ENCODE measurements around the gene SLC22A23.

The SLC22A23 gene

DNA sequence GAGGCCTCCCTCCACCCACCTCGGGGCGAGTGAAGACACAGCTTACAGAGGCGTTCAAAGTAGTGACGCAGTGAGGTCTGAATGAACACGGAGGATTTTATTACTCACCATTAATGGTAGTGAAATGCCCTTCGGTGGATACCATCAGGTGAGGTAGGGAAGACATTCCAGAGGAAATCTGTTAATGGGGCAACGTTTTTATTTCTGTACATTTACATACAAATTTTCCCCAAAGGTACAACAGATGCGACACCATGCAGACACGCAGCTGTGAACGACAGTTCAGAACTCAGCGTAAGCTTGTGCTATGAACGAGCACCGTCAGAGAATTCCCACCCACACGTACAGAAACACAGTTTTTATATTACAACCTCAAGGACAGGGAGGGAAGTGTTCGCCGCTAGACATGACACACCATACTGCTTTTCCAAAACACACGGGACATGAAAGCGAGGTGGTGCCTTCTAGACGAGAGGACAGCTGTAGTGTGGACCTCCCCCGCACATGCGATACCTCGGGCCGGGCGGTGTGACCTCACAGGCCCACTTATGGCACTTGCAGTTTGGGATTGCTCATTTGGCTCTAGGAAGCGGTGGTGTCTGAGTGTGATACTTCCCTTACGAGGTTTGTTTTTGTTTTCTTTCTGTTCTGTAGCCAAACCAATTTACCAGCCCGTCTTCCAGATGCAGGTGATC lies 187.4 kb downstream of the SLC22A23 start:
- DNase-seq (ENCODE audit: low spot score): no peak

DNA sequence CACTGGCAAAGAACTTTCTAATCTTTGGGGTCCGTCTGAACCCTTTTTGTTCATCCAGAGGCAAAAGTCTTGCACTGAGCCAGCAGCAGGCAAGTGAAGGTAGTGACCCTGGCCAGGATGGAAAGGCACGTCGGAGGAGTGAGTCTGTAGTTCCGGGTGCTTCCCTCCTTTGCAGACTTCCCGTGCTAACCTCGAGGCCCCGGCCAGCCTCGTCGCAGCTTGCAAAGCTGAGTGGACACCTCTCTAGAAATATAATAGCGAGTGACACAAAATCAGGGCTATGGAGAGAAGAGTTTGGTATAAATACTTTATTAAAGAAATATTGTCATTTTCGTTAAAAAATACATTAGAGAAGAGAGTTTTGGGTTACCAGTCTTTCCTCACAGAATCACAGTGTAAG lies 188.2 kb downstream of the SLC22A23 start:
- no peak for DNase-seq (ENCODE audit: low spot score)

GRCh38 chr6:3267162-3267561 lies 189.7 kb downstream of the SLC22A23 start:
- no peak for DNase-seq (ENCODE audit: low spot score)

DNA sequence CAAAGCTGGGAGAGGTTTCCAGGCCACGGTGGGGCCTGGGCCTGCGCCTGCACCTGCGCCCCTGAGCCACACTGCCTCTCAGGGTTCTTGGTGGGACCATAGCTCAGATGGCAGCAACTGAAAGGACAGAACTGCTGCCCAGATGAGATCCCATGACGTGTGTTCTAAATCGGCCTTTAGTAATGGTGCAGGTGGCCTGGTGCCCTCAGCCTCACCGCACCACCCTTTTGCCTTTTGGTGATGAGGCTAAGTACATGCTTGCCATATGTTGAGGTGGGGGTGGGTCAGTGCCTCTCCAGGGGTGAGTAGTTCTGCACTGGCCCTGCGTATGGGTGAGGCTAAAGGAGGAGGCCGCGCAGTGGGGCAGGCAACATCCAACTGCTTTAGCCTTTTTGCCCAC lies 190.7 kb downstream of the SLC22A23 start:
- DNase-seq (ENCODE audit: low spot score): no peak

- no peak for DNase-seq (ENCODE audit: low spot score)
Observed at GRCh38 chr6:3265671-3266070, 191.2 kb downstream of the SLC22A23 start.

- DNase-seq (ENCODE audit: low spot score): no peak
Observed at GRCh38 chr6:3264356-3264755, 192.5 kb downstream of the SLC22A23 start.

- no peak for DNase-seq (ENCODE audit: low spot score)
Observed at GRCh38 chr6:3263096-3263495, 193.8 kb downstream of the SLC22A23 start.

DNA sequence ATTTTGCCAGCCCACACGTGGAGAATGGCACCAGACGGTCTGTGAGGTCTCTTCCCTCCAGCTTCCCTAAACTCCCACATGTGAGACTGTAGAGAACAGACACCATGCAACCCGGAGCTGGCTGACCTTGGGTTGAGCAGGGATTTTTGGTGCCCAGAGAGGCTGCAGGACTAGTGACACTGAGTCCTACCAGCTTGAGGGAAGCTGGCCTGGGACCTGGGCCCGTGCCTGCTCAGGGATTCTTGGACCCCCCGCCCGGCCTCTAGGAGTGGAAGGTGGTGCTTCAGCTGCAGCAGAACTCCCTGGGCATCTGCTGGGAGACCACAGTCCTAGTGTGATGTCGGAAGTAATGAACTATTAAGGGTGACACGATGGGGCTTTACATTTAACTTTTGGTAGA lies 194.9 kb downstream of the SLC22A23 start:
- no peak for DNase-seq (ENCODE audit: low spot score)

- DNase-seq (ENCODE audit: low spot score): no peak
Observed at GRCh38 chr6:3261518-3261820, 195.4 kb downstream of the SLC22A23 start.

GRCh38 chr6:3260772-3261517 lies 195.9 kb downstream of the SLC22A23 start:
- no peak for DNase-seq (ENCODE audit: low spot score)

DNA sequence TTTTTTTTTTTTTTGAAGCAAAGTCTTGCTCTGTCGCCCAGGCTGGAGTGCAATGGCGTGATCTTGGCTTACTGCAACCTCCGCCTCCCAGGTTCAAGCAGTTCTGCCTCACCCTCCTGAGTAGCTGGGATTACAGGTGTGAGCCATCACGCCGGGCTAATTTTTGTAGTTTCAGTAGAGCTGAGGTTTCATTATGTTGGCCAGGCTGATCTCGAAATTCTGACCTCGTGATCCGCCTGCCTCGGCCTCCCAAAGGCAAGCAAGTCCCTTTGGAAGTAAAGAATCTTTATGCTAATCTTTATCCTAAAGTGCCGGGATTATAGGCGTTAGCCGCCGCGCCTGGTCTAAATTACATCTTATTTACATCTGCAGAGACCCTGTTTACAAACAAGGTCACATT lies 196.6 kb downstream of the SLC22A23 start:
- no peak for DNase-seq (ENCODE audit: low spot score)

DNA sequence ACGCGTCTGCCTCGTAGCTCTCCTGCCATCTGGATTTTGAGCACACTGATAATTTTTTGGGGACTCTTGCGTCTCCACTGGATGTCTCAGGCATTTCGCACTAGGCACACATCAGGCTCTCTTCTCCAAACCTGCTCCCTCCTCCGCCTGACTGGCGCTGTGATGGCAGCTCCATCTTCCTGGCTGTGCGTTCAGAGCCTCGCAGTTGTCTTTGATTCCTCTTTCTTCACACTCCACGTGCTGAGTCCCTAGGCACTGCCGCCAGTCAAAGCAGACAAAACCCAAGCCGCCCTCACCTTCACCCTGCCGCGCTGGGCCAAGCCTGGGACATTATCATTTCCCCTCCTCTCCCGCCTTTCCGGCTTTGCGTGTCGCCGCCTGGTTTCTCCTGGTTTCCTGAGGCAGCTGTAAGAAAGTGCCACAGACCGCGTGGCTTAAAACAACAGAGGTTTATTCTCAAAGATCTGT lies 197.3 kb downstream of the SLC22A23 start:
- DNase-seq (ENCODE audit: low spot score): peak; percentile 48

DNA sequence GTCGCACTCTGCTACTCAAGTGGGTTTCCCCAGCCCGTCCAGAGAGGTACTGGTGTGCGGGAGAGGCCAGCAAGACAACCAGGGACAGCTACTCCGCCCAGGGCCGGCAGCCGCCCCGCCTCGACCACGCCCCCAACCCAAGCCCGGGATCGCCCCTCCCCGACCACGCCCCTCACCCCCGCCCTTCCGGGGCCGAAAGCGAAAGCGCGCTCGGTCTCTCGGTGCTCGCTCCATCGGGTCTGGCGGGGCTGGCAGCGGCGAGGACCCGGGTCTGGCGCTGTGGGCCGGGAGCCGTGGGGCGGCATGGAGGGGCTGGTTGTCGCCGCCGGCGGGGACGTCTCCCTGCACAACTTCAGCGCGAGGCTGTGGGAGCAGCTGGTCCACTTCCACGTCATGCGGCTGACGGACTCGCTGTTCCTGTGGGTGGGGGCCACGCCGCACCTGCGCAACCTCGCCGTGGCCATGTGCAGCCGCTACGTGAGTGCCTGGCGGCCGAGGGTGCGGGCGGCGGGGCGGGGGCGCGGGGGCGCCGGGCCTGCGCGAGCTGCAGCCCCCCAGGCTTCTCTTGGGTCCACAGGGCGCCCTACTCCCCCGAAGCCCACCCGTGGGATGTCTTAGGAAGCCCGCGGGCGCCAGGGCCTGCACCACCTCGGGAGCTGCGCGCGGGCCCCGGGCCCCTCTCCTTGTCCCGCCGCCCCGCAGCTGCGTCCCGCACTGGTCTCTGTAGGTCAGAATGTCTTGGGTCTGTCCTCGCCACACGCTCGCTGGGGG lies 197.9 kb downstream of the SLC22A23 start, which contains the start of gene PSMG4:
Gene PSMG4 (plus strand): TSS at position 228 of the 771 bp plus-strand sequence. CDS start 76 bp downstream, at position 304.
- DNase-seq (ENCODE audit: low spot score): peak; percentile 85

- DNase-seq (ENCODE audit: low spot score): no peak
Observed at GRCh38 chr6:3258201-3258600, 198.6 kb downstream of the SLC22A23 start.

DNA sequence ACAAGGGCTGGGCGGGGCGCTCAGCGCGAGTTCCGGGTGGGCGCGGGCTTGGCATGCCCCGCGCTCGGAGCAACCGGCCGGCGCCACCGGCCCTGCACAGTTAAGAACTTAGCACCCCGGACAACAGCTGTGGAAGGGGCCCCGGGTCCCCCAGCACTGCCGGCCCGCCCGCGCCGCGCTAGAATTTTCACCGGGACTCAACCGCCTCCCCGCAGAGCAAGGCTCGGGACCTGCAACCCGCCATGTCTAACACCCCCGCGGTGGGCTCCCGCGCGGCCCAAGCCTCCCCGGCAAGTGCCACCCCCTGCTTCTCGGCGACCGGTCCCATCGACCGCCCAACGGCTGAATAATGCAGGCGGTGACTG lies 203.3 kb downstream of the SLC22A23 start:
- no peak for DNase-seq (ENCODE audit: low spot score)

- no peak for DNase-seq (ENCODE audit: low spot score)
Observed at GRCh38 chr6:3252861-3253596, 203.8 kb downstream of the SLC22A23 start.

DNA sequence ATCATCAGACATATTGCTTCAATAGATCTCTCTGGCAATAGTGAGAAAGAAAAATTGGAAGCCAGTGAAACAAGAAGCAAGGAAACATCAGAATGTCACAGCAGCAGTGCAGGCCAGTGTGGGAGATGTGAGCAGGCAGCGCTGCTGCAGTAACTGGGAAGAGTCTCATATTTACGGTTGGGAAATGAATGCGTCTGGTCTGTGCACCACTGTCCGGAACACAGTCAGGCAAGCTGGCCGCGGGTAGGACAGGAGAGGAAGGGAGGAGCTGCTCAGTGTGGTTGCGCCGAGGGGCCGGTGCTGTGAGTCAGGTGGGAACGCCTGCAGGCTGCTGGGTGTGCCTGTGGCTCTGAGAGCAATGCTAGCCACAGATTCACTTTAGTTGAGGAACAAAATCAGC lies 204.5 kb downstream of the SLC22A23 start:
- DNase-seq (ENCODE audit: low spot score): peak; percentile 34

DNA sequence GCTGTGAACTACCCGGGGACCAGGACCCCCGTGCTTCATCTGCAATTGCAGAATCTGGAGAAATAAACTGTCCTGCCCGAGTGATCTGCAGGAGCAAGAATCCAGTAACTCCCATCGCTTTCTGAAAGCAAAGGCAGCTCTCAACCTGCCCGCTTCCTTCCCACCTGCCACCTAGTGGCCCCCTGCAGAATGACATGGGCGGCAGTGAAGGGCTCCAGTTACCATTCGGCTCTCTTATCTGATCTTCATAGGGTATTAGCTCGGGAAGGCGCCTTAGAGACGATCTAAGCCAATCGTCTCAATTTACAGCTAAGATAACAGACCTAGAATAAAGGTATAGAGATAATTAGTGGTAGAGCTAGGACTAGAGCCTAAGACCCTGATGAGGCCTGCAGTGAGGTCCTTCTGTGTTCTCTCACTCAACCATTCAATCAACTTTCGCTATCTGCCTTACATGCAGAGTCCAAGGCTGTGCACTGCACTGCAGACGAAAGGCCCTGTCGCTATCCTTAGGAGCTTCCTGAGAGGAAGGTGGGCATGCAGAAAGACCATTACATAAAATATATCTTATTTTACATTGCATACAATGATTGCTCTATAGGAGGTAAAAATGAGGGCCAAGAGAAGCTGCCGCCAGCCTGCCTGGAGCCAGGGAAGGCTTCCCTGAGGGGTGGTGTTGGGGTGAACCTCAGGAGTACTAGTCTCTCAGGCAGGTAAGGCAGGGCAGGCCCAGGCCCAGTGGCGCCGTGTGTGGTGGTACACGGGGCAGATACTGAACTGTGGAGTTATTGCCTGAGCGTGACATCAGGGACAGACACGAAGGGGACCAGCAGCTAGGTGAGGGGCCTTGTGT lies 205.2 kb downstream of the SLC22A23 start:
- peak; percentile 88 for DNase-seq (ENCODE audit: low spot score)

DNA sequence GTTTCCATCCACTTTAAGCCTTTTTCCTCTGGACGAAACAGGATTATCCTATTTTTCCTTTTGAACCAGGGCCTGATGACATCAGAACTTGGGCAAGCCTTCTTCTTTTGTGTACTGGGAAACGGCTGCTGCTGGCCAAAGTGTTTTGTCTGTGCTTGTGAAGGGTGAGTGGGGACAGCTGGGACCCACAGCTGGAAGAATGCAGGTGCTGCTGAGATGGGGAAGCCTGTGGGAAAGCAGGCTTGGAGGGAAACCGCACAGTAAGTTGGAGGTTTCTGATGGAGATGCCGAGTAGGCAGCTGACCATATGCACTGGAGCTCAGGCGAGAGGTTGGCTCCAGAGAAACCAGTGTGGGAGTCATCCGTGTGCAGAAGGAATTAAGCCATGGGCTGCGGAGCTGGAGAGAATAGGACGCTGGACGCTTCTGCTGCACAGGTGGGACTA lies 206.6 kb downstream of the SLC22A23 start:
- DNase-seq (ENCODE audit: low spot score): no peak

- no peak for DNase-seq (ENCODE audit: low spot score)
Observed at GRCh38 chr6:3249821-3250220, 207.0 kb downstream of the SLC22A23 start.
